OCI-M2 (cell line): Measurements from ENCODE around the gene ALDH1A1.

Experiments used
- DNase-seq: peaks from one replicate; lab custom pipeline; 2025; ENCODE audit not compliant: unreplicated experiment; lab: John Stamatoyannopoulos, UW

The ALDH1A1 gene

DNA sequence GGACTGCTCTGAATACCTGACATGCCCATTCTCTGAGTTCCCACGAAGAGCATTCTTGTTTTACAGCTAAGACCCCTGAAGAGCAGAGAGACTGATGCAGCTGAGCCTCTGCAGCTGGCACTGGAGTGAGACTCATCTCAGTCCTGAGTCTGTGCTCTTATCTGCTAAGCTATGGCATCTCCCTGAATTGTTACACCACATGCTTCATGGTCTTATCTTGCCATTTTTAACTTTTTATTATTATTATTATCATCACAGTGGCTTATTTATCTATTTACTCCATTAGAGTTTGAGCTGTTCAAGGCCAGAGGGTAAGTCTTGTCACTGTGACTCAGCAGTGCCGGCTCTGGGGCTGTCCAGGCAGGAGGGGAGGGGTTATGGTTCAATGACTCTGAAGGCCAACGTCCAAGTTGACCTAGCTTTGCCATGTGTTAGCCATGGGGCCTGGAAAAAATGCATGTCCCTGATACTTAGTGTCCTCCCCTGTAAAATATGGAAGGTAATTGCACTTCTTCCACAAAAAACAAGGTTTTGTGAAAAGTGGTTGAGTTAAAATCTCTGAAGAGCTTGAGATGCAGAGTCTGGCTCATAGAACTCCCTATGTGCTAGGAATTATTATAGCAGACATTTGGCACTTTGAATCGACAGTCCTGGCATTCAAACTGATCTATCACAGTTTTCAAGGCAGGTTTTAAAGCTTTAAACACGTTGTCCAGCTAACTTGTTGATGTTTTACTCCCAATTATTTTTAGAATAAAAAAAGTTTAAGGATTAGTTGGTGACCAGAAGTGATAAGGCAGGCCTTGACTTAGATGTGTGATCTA is 94.6 kb downstream of the ALDH1A1 start:
- no peak for DNase-seq

- DNase-seq = no peak
Measured at GRCh38 chr9:72857624-72857996, 95.2 kb downstream of the ALDH1A1 start.

GRCh38 chr9:72856972-72857623 is 95.8 kb downstream of the ALDH1A1 start:
- DNase-seq = no peak

DNA sequence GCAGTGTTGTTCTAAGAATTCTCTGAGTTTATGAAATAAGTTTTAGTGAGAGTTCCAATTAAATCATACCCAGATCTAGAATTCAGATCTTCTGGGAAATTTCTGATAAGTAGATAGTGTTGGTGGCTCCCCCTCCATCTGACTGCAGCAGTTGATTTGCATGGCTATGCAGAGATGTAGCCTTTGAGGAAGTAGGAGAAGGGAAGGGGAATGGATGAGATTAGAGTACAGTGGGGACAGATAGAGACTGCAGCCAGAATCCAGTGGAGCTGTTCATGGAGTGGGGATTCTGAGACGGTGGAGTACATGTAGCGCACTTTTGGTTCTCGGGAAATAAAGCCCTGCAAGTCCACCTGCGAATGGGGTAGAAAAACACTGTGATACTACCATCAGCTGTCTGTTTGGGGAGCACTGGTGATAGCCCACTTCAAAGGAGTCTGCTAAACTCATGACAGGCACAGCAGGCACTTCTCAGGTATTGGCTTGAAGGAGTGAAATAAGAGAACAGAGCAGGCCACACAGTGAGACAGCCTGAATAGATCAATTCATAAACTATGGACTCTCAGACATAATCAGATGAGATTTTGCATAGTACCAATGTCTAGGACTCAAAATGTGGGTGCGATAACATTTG is 96.8 kb downstream of the ALDH1A1 start:
- no peak for DNase-seq

DNA sequence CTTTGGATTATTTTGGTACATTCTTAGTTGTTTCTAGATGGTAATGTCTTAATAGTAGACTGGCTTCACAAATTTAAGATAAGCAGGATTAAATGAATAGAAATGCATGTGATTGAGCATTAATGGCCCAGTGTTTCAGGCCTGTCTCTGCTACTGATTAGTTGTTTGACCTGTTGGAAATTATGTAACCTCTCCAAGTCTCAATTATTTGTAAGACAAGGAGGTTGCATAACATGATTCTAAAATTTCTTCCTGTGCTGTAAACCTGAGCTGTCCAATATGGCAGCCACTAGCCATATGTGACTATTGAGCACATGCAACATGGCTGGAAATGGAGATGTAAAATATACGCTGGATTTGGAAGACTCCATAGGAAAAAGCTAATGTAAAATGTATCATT is 97.5 kb downstream of the ALDH1A1 start:
- DNase-seq = no peak
